ENCODE data around the gene MYOG.

Gene MYOG

GRCh38 chr1:203113308-203113707 lies 27.5 kb upstream of the MYOG start:
- H3K27ac ChIP-seq, result no peak overlapping the region
- no peak for TF ChIP-seq ZFX (IDR thresholded peaks at IDR 0.05)
- TF ChIP-seq CTCF (conservative IDR thresholded peaks at IDR 0.05), result no peak

GRCh38 chr1:203112475-203112874 lies 26.7 kb upstream of the MYOG start:
- H3K27ac ChIP-seq, result no peak overlapping the region
- no peak for TF ChIP-seq ZFX (IDR thresholded peaks at IDR 0.05)
- no peak for TF ChIP-seq CTCF (conservative IDR thresholded peaks at IDR 0.05)

GRCh38 chr1:203104789-203105390 lies 19.1 kb upstream of the MYOG start:
- TF ChIP-seq CTCF (conservative IDR thresholded peaks at IDR 0.05) (no peak), ZFX (IDR thresholded peaks at IDR 0.05) (no peak)
- no peak overlapping the region for H3K27ac ChIP-seq

GRCh38 chr1:203103829-203104495 lies 18.1 kb upstream of the MYOG start:
- TF ChIP-seq CTCF (conservative IDR thresholded peaks at IDR 0.05), result no peak
- no peak for TF ChIP-seq ZFX (IDR thresholded peaks at IDR 0.05)

GRCh38 chr1:203103216-203103615 lies 17.4 kb upstream of the MYOG start:
- no peak overlapping the region for H3K27ac ChIP-seq
- TF ChIP-seq ZFX (IDR thresholded peaks at IDR 0.05) (no peak), CTCF (conservative IDR thresholded peaks at IDR 0.05) (no peak)

More at GRCh38 chr1:203103829-203104495, 18.1 kb upstream of the MYOG start:
- H3K27ac ChIP-seq, result no peak overlapping the region

- TF ChIP-seq CTCF (conservative IDR thresholded peaks at IDR 0.05), result no peak
- no peak for TF ChIP-seq ZFX (IDR thresholded peaks at IDR 0.05)
- H3K27ac ChIP-seq, result no peak overlapping the region
These were observed 16.2 kb upstream of the MYOG start for GRCh38 chr1:203101813-203102634.

GRCh38 chr1:203100516-203100869 lies 14.7 kb upstream of the MYOG start:
- H3K27ac ChIP-seq, result no peak overlapping the region
- no peak for TF ChIP-seq CTCF (conservative IDR thresholded peaks at IDR 0.05)
- no peak for TF ChIP-seq ZFX (IDR thresholded peaks at IDR 0.05)
